HUES48 (cell line): ENCODE data around the gene BCL11B.
"Not testable (repeated sequence)": the region's sequence is repeated elsewhere in the genome, so short reads cannot be mapped to it uniquely, and the experiment has no call there.

ENCODE experiments used
- H3K27ac ChIP-seq: one replicate; pipeline ENCODE4 v1.7.0; 2013; ENCODE audit warnings: low read depth, low read length, inconsistent platforms
- H3K27me3 ChIP-seq: 2 replicates; pipeline ENCODE4 v1.6.1; 2013; ENCODE audit warnings: mild to moderate bottlenecking, low read length; ENCODE audit not compliant: control insufficient read depth, insufficient read depth
- H3K36me3 ChIP-seq: 2 replicates; pipeline ENCODE4 v1.6.1; 2013; ENCODE audit warnings: low read length; ENCODE audit not compliant: control insufficient read depth, insufficient read depth
- H3K4me1 ChIP-seq: 2 replicates; pipeline ENCODE4 v1.6.1; 2013; ENCODE audit warnings: mild to moderate bottlenecking, low read length; ENCODE audit not compliant: control insufficient read depth, insufficient read depth
- H3K4me3 ChIP-seq: 2 replicates; pipeline ENCODE4 v1.5.1; 2013; ENCODE audit warnings: mild to moderate bottlenecking, low read depth, low read length
- H3K9ac ChIP-seq: 2 replicates; pipeline ENCODE4 v1.6.1; 2013; ENCODE audit warnings: mild to moderate bottlenecking, low read depth, low read length, moderate library complexity
- H3K9me3 ChIP-seq: 2 replicates; pipeline ENCODE4 v1.6.1; 2013; ENCODE audit warnings: low read length; ENCODE audit not compliant: control insufficient read depth, insufficient read depth

BCL11B gene

DNA sequence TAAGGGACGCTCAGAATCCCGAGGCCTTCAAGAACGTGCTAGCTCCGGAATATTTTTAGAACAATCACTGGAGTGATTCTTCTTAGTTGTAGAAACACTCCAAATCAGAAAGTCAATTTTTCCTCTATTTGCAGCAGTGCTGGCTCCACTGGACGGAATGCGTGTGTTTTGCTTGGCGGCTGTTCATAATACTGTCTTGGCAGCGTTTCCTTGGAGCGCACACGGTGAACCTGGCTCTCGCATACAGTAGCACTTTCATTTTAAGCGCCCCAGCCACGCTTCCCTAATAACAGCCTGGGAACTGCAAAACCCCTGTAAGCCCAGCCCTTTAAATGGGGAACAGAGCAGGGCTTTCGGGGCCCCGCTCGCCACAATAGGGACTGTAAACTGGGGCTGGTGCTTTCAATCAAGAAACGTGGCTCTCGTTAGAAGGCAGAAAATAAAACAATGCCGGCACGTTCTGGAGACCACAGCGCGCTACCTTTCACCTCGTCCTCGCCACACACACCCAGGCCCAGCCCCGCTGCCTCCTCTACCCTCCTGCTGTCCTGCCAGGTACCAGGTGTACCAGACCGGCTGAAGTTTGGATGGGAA, 79.9 kb downstream of the BCL11B start:
- H3K27ac ChIP-seq = no peak overlapping the region
- no peak overlapping the region for H3K9ac ChIP-seq
- H3K36me3 ChIP-seq = no peaks in the 10 kb centered on the region
- no peaks in the 10 kb centered on the region for H3K27me3 ChIP-seq
- no peaks in the 10 kb centered on the region for H3K9me3 ChIP-seq
- H3K4me1 ChIP-seq = peaks cover 24% of the 10 kb centered on the region
- no peak overlapping the region for H3K4me3 ChIP-seq

DNA sequence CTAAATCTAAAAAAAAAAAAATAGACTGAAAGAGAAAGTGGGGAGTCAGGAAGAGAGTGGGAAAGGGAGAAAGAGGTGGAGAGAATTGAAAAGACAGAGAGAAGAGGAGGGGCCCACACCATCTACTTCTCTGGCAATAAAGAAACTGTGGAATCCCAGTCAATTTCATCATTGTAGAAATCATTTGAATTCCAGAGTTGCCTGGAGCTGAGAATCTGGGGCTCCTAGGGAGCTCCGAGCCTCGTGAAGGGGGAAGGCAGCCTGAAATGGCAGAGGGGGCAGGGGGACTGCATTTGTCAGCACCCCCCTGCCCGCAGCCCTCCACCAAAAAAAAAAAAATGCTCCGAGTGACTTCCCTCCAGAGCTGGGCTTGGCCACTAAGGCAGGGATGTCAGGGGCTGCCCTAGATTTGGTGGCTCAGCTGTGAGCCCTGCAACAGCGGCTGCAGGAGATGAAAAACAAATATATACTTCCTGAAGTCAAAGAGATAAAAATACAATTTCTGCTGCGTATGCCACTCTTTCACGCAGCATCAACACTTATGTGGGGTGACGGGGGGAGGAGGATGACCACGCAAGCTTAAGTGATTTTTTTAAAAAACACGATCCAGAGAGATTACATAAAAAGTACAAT, 80.5 kb downstream of the BCL11B start:
- no peak overlapping the region for H3K4me3 ChIP-seq
- no peak overlapping the region for H3K9ac ChIP-seq
- H3K36me3 ChIP-seq = no peaks in the 10 kb centered on the region
- no peak overlapping the region for H3K27ac ChIP-seq
- H3K9me3 ChIP-seq = no peaks in the 10 kb centered on the region
- H3K4me1 ChIP-seq = peaks cover 24% of the 10 kb centered on the region
- no peaks in the 10 kb centered on the region for H3K27me3 ChIP-seq

DNA sequence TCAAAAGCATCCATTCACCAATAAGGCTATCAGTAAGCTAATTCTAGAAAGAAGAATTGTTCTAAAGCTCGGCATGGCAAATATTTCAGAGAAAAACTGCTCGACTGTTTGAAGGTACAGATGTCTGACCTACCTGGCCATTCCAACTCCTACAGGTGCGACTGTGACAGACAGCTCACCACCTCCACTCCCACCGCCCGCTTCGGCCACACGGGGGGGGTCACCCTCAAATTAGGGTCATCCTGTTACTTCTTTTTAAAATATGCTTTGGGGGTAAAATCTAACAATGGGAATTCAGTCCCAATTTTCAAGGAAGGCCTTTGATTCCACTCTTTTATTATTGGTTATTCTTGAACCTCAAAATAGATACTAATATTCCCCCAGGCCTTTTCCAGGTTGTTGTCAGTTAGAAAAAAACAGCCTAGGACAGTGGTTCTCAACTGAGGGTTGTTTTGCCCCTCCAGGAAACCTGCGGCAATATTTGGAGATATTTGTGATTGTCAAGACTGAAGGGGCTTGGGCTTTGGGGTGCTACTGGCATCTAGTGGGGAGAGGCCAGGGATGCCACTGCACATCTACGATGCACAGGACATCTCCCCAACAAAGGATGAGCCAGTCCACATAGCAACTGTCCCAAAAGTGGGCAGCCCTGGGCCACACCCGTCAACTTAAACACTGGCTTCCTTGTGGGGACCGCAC, 81.2 kb downstream of the BCL11B start:
- Histone ChIP-seq H3K4me1 (peaks cover 24% of the 10 kb centered on the region), H3K4me3 (no peak overlapping the region), H3K27ac (no peak overlapping the region), H3K27me3 (no peaks in the 10 kb centered on the region), H3K9ac (no peak overlapping the region), H3K36me3 (no peaks in the 10 kb centered on the region), H3K9me3 (no peaks in the 10 kb centered on the region)

DNA sequence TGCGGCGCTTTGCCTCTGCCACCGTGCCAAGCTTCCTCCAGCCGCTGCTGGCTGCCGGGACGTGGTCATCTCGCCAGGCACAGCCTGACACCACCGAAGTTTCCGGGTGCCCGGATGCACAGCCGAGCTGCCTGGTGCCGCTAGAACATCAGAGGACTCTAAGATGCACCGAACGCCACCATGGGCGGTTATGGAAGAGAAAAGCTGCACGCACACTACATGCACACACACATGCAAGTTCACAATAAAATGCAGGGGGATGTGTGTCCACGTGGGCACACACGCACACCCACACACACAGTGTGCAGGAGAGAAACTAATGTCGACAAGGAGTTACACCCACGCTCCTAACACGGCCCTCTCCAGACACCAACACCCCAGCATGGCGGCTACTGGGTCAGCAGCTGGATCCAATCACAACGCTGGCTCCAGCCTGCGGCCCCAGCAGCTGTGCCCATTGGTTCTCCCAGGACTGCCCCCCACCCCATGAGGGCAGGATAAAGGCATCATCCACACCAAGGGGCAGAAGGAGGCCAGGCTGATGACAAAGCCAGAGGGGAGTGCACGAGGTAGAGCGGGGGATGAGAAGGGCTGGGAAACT, 82.7 kb downstream of the BCL11B start:
- Histone ChIP-seq H3K27me3 (no peaks in the 10 kb centered on the region), H3K36me3 (no peaks in the 10 kb centered on the region)

DNA sequence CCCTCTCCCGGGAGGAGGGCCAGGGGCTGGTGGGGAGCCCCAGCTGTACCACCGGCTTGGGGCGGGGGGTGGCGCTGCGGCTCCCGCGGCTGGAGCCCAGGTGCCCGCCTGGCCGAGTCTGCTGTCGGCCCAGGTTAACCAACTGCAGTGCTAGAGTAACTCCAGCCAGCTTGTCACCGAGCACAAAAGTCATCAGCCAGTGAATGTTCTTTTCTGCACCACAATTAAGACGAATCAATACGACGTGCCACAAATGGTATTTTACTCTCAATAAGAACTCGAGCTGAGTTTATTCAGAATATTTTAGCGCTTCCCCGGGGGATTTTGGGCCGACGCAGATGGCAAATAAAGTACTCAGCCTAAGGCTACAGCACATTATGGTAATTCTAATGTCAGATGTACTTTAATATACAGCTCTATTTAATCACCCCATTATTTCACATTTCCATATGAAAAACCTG, 83.2 kb downstream of the BCL11B start:
- Histone ChIP-seq H3K9ac (no peak overlapping the region), H3K4me1 (peaks cover 24% of the 10 kb centered on the region), H3K4me3 (no peak overlapping the region), H3K27me3 (no peaks in the 10 kb centered on the region), H3K27ac (no peak overlapping the region), H3K36me3 (no peaks in the 10 kb centered on the region), H3K9me3 (no peaks in the 10 kb centered on the region)

More for the DNA sequence above, 82.7 kb downstream of the BCL11B start:
- H3K27ac ChIP-seq = no peak overlapping the region
- H3K9me3 ChIP-seq = no peaks in the 10 kb centered on the region
- H3K9ac ChIP-seq = no peak overlapping the region
- H3K4me1 ChIP-seq = peaks cover 24% of the 10 kb centered on the region
- H3K4me3 ChIP-seq = no peak overlapping the region

DNA sequence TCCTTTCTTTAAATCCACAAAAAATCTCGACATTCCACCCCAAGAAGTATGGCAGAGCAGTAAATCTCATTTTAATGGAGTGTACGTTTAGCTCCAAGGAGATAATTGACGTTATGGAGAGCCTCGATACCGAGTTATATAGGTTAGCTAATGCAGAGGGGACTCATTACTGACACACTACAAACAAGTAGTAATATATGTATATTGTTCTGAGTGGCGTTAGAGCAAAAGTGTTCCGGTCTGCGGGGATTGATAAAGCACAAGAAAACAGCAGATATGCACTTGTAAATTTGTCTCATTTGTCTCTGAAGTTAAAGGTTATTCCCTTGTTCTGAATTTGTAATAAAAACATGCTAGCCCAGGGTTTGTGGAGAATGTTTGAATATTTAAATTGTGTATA, 84.1 kb downstream of the BCL11B start:
- H3K27ac ChIP-seq = no peak overlapping the region
- no peak overlapping the region for H3K4me3 ChIP-seq
- H3K9ac ChIP-seq = no peak overlapping the region
- peaks cover 24% of the 10 kb centered on the region for H3K4me1 ChIP-seq
- H3K36me3 ChIP-seq = no peaks in the 10 kb centered on the region
- no peaks in the 10 kb centered on the region for H3K9me3 ChIP-seq
- no peaks in the 10 kb centered on the region for H3K27me3 ChIP-seq

DNA sequence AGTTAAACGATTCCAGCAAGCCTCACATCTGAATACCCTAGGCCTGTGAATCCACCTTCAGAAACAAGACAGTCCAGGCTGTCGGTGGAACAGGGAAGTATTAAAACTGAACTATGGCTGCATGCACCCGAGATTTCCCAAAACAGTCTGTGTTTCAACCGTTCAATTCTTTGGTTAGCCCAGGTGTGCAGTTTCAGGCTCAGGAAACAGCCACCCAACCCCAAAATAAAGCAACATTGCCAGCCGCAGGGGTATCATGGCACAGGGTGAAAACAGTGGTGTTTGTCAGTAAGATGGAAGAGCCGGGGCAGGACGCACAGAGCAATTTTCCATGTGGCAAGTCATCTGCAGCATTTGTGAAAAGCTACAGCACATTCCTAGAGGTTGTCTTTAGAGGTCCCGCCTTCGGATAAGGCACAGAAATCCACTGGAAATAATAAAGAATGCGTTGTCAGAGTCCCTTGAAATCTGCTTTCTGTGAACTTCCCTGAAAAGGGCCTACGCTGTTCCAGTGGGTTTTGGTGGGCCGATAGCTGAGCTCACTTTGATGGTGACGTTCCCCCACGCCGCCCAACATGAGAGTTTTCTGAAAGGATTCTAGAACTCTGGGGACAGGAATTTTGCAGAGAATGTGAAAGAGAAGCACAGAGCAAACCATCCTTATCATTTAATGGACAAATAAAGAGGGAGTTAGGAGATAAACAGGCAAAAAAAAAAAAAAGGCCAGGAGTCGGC, 84.9 kb downstream of the BCL11B start:
- Histone ChIP-seq H3K4me1 (peaks cover 24% of the 10 kb centered on the region), H3K27me3 (no peaks in the 10 kb centered on the region), H3K9ac (no peak overlapping the region), H3K36me3 (no peaks in the 10 kb centered on the region), H3K9me3 (no peaks in the 10 kb centered on the region), H3K27ac (no peak overlapping the region), H3K4me3 (no peak overlapping the region)

DNA sequence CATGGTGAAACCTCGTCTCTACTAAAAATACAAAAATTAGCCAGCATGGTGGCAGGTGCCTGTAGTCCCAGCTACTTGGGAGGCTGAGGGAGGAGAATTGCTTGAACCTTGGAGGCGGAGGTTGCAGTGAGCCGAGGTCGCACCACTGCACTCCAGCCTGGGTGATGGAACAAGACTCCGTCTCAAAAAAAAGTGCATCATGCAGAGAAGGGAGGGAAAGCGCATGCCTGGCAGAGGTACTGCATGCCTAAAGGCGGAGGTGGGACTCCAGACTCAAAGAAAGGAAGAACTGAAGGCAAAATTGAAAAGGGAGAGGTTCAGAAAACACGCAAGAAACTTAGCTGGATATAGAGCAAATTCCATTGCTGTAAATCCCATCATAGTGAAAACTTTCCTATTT, 85.7 kb downstream of the BCL11B start:
- not testable (repeated sequence) for H3K27ac ChIP-seq, H3K27me3 ChIP-seq, H3K9ac ChIP-seq, H3K4me3 ChIP-seq, H3K36me3 ChIP-seq, H3K9me3 ChIP-seq
- H3K4me1 ChIP-seq = peaks cover 16% of the 10 kb centered on the region

DNA sequence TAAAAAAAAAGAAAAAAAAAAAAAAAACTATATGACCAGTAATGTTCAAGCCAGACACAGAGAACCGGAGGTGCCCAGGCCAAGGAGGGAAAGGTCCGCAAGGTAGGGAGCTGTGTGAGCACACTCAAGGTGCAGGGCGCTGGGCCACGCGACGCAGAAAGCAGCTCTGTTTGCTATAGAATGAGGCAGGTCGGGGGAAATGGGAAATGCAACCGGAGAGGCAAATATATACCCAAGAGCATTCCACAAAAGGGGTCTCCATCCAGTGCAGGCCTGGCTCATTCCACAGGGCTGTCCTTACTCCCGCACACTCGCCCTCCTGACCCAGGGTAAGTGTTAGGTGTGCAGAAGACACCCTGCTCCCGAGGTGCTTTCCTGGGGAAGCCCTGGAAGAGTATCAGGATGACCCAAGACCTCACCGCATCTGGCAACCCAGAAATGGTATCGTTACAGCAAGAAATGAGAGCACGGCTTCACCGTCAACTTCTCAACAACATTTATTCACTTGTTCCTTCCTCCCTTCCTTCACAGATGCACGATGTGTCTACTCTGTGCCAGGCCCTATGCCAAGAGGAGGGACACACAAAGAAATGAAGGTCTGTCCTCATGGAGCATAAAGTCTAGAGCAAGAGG, 86.4 kb downstream of the BCL11B start:
- H3K27me3 ChIP-seq = no peaks in the 10 kb centered on the region

DNA sequence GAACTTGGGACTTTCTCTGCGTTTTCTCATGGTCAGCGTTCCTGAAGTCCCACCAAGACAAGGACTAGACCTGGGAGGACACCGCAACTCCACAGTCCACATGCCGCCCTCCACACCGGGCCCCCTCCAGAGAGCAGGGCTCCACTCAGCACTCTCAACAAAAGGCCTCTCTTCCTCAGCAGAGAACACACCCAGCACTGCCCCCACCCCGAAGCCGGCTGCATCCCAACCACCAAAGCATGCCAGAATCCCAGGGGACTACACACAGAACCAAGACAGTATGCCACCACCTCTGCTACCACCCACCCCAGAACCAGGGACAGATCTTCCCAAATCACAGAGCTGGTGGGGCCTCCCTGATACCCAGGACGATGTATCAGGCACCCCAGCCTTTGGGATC, 88.3 kb downstream of the BCL11B start:
- no peak overlapping the region for H3K9ac ChIP-seq
- H3K4me3 ChIP-seq = no peak overlapping the region
- no peaks in the 10 kb centered on the region for H3K36me3 ChIP-seq
- no peaks in the 10 kb centered on the region for H3K9me3 ChIP-seq
- H3K27ac ChIP-seq = no peak overlapping the region
- no peaks in the 10 kb centered on the region for H3K27me3 ChIP-seq
- peaks cover 11% of the 10 kb centered on the region for H3K4me1 ChIP-seq

More for the DNA sequence above, 86.4 kb downstream of the BCL11B start:
- no peak overlapping the region for H3K4me3 ChIP-seq
- no peak overlapping the region for H3K9ac ChIP-seq
- H3K4me1 ChIP-seq = peaks cover 13% of the 10 kb centered on the region
- no peak overlapping the region for H3K27ac ChIP-seq
- H3K9me3 ChIP-seq = no peaks in the 10 kb centered on the region
- H3K36me3 ChIP-seq = no peaks in the 10 kb centered on the region
